Measurements from ENCODE around the gene NTM. TPM values are rescaled to one million over a fixed set of nuclear protein-coding genes. Genes with fewer than 3 reads are reported as not detected.

NTM gene
- total RNA-seq, 2 donors from 2014 or later = 0.26 to 3.6 TPM

GRCh38 chr11:131666006-131666405 lies 295.6 kb downstream of the NTM start:
- H3K9me3 ChIP-seq = no peaks in the 10 kb centered on the region
- no peaks in the 10 kb centered on the region for H3K4me1 ChIP-seq
- ATAC-seq = no peak
- intact Hi-C loops (cut with DNase I) = no loop called here
- H3K4me3 ChIP-seq = no peak overlapping the region
- DNase-seq = no peak
- no peaks in the 10 kb centered on the region for H3K36me3 ChIP-seq (replicated peaks in 1 of 2; ENCODE audit: insufficient read depth in 1 of 2, low read depth in 2 of 2)
- no peak for TF ChIP-seq POLR2A (IDR thresholded peaks at IDR 0.05)
- TF ChIP-seq CTCF (IDR thresholded peaks at IDR 0.05) = no peak
- WGBS, 2 donors = 76 to 100% methylated on average over 1 of the region's 1 CpG
- H3K27me3 ChIP-seq = no peaks in the 10 kb centered on the region
- H3K27ac ChIP-seq = no peak overlapping the region

GRCh38 chr11:131666617-131667016 lies 296.2 kb downstream of the NTM start:
- no peaks in the 10 kb centered on the region for H3K27me3 ChIP-seq
- 61 to 62% methylated on average over 4 to 5 of the region's 5 CpGs for WGBS, 2 donors
- H3K27ac ChIP-seq = no peak overlapping the region
- H3K9me3 ChIP-seq = no peaks in the 10 kb centered on the region
- ATAC-seq (no peak), DNase-seq (no peak)
- TF ChIP-seq CTCF (IDR thresholded peaks at IDR 0.05) (no peak), POLR2A (IDR thresholded peaks at IDR 0.05) (no peak)
- no peaks in the 10 kb centered on the region for H3K36me3 ChIP-seq (replicated peaks in 1 of 2; ENCODE audit: insufficient read depth in 1 of 2, low read depth in 2 of 2)
- H3K4me3 ChIP-seq = no peak overlapping the region
- no peaks in the 10 kb centered on the region for H3K4me1 ChIP-seq
- intact Hi-C loops (cut with DNase I) = no loop called here

GRCh38 chr11:131667566-131667965 lies 297.2 kb downstream of the NTM start:
- H3K9me3 ChIP-seq = no peaks in the 10 kb centered on the region
- H3K27me3 ChIP-seq = no peaks in the 10 kb centered on the region
- 64 to 66% methylated on average over 4 of the region's 4 CpGs for WGBS, 2 donors
- TF ChIP-seq POLR2A (IDR thresholded peaks at IDR 0.05) (no peak), CTCF (IDR thresholded peaks at IDR 0.05) (no peak)
- H3K4me3 ChIP-seq = no peak overlapping the region
- no peak overlapping the region for H3K27ac ChIP-seq
- DNase-seq (no peak), ATAC-seq (no peak)
- H3K4me1 ChIP-seq = no peaks in the 10 kb centered on the region
- intact Hi-C loops (cut with DNase I) = no loop called here
- no peaks in the 10 kb centered on the region for H3K36me3 ChIP-seq (replicated peaks in 1 of 2; ENCODE audit: insufficient read depth in 1 of 2, low read depth in 2 of 2)

GRCh38 chr11:131668500-131669400 lies 298.3 kb downstream of the NTM start:
- no peak for ATAC-seq
- 25 to 27% methylated on average over 11 of the region's 11 CpGs for WGBS, 2 donors
- Histone ChIP-seq H3K27ac (no peak overlapping the region), H3K36me3 (replicated peaks in 1 of 2; ENCODE audit: insufficient read depth in 1 of 2, low read depth in 2 of 2) (no peaks in the 10 kb centered on the region), H3K4me3 (no peak overlapping the region), H3K27me3 (no peaks in the 10 kb centered on the region), H3K4me1 (no peaks in the 10 kb centered on the region), H3K9me3 (no peaks in the 10 kb centered on the region)
- peak; percentile 25 to 56 (median 38) for DNase-seq
- intact Hi-C loops (cut with DNase I) = no loop called here
- TF ChIP-seq CTCF (IDR thresholded peaks at IDR 0.05) = peak; percentile 31 to 60 (median 43)
- TF ChIP-seq POLR2A (IDR thresholded peaks at IDR 0.05) = no peak

- Histone ChIP-seq H3K4me3 (no peak overlapping the region), H3K27ac (no peak overlapping the region), H3K36me3 (replicated peaks in 1 of 2; ENCODE audit: insufficient read depth in 1 of 2, low read depth in 2 of 2) (no peaks in the 10 kb centered on the region), H3K27me3 (no peaks in the 10 kb centered on the region), H3K9me3 (no peaks in the 10 kb centered on the region), H3K4me1 (no peaks in the 10 kb centered on the region)
- WGBS, 2 donors = 62 to 69% methylated on average over 4 of the region's 4 CpGs
- DNase-seq (no peak), ATAC-seq (no peak)
- intact Hi-C loops (cut with DNase I) = no loop called here
- TF ChIP-seq CTCF (IDR thresholded peaks at IDR 0.05) (no peak), POLR2A (IDR thresholded peaks at IDR 0.05) (no peak)
These were observed 299.0 kb downstream of the NTM start for GRCh38 chr11:131669401-131669780.
